Activated naive CD4-positive, alpha-beta T cell treated with anti-CD3 and anti-CD28 coated beads for 36 hours (primary cell): Measurements from ENCODE around the gene GPR84. TPM values are rescaled to one million over a fixed set of nuclear protein-coding genes. Genes with fewer than 3 reads are reported as not detected.

Experiments
- CTCF ChIA-PET: fragments of 350-600 bp; sonication (Branson Sonifier 250); formaldehyde crosslinking; loops from one replicate; lab custom pipeline; 2021; ENCODE audit warnings: antibody characterized with exemption; lab: Charles Lee
- DNase-seq: peaks from one replicate; pipeline ENCODE4 v3.0.0-alpha.2; 2020
- H3K27ac Mint-ChIP-seq: one replicate; pipeline ENCODE4 v1.8.0; 2021; ENCODE audit warnings: mild to moderate bottlenecking, mixed read lengths
- H3K27me3 Mint-ChIP-seq: one replicate; pipeline ENCODE4 v1.8.0; 2021; ENCODE audit warnings: low read depth, mixed read lengths
- H3K36me3 Mint-ChIP-seq: one replicate; pipeline ENCODE4 v1.8.0; 2021; ENCODE audit warnings: low read depth, mixed read lengths
- H3K4me1 Mint-ChIP-seq: one replicate; pipeline ENCODE4 v1.8.0; 2021; ENCODE audit warnings: low read depth, mixed read lengths
- H3K4me3 Mint-ChIP-seq: one replicate; pipeline ENCODE4 v1.8.0; 2021; ENCODE audit warnings: mild to moderate bottlenecking, moderate library complexity, mixed read lengths
- H3K9me3 Mint-ChIP-seq: one replicate; pipeline ENCODE4 v1.8.0; 2021; ENCODE audit warnings: mixed read lengths
- intact Hi-C: fragments of 100-400 bp; cut with micrococcal nuclease; formaldehyde crosslinking; loops from one replicate; pipeline ENCODE4 v1.15.1; 2023
- total RNA-seq, 2 experiments: library from RNA; stranded (reverse); gene quantifications; one replicate each; pipeline ENCODE4 v1.2.3, GENCODE V29; 2021

The GPR84 gene
- total RNA-seq, 2 experiments from 2014 or later: 1.2 TPM

DNA sequence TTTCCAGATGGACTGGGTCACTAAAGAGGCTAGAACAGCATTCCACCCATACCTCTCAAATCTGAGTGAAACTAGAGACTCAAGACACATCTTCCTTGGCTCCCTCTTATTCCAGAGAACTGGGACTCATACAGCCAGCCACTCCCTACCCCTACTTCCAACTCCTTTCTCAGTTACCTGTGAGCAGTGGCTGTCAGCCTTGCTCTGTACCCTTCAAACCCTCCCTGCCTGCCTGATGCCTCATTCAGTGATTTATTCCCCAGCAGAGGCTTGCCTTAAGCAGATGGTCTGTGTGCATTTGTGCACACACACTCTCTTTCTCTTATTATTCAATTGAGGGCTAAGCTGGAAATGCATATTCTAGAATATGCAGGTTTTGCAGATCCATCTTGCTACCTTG, 14.6 kb downstream of the GPR84 start:
- CTCF ChIA-PET: interaction anchor here (0.8 to 3.7 kb wide), 3 partner anchors 13 to 134 kb away, joined by 3 to 17 read pairs (median 3); no protein-coding TSS in a partner anchor
- peaks cover 20% of the 10 kb centered on the region for H3K4me1 Mint-ChIP-seq
- no peak for DNase-seq
- no peaks in the 10 kb centered on the region for H3K27me3 Mint-ChIP-seq
- H3K36me3 Mint-ChIP-seq: peaks cover 26% of the 10 kb centered on the region
- H3K9me3 Mint-ChIP-seq: no peaks in the 10 kb centered on the region
- H3K27ac Mint-ChIP-seq: no peak overlapping the region
- intact Hi-C loops: no loop called here
- no peak overlapping the region for H3K4me3 Mint-ChIP-seq

DNA sequence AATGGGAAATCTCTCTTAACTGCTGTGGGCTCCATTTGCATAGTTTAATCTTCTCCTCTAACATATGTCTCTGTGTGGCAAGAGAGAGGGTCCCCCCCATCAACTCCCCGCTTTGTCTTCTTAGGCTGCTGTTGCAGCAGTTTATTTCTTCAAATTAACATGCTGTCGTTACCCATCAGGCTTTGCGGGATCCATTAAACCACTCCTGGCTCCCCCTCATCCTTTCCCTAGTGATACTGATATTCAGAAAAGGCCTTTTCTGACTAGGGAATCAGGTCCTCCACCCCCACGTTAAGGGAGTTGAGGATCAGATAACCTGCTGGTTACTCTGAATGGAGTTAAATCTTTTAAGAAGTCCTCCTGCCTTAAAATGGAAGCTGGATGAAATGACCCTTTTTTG, 15.2 kb downstream of the GPR84 start:
- H3K27ac Mint-ChIP-seq: no peak overlapping the region
- CTCF ChIA-PET: interaction anchor here (0.8 to 3.7 kb wide), 2 partner anchors 13 to 134 kb away, joined by 3 to 17 read pairs; no protein-coding TSS in a partner anchor
- intact Hi-C loops: no loop called here
- no peaks in the 10 kb centered on the region for H3K27me3 Mint-ChIP-seq
- H3K4me1 Mint-ChIP-seq: peaks cover 20% of the 10 kb centered on the region
- H3K36me3 Mint-ChIP-seq: peaks cover 26% of the 10 kb centered on the region
- no peak overlapping the region for H3K4me3 Mint-ChIP-seq
- no peak for DNase-seq
- no peaks in the 10 kb centered on the region for H3K9me3 Mint-ChIP-seq

DNA sequence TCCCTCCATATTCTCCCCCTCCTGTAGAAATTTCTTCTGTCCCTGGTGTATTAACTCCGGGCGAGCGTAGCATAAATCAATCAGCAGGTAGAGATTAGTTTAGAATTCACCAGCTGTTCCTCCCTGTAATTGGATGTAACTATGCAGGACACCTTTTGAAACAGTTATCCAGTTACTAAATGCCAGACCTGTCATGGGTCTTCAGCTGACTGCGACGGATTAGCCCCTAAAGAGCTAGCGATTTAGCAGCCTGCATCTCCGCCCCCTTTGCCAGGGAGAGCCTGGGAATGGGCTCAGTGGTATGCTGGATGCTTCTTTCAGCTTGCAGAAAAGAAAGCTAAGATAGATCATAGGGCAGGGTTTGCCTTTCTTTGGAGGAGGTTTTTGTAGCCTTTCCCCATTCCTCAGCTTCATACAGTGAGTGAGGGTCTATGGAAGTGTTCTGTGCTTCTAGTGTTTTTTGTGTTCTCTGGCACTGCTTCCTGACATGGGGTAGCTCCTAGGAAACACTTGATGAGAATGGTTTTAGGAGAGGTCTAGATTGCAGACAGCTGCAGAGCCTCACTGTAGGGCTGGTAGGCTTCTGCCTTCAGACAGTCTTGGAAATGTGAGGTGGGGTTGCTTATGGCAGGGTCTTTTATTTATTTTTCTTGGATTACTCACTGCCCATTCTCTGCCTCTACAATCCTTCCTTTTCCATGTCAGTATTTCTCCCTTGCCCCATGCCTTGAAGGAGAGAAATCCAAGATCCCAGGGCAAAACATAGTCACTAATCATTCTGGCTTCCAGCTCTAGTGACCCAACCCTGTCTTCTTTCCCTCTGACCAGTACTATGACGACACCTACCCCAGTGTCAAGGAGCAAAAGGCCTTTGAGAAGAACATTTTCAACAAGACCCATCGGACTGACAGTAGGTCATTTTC, 22.6 kb downstream of the GPR84 start:
- Mint-ChIP-seq H3K36me3 (peaks cover 20% of the 10 kb centered on the region), H3K27ac (no peak overlapping the region), H3K27me3 (no peaks in the 10 kb centered on the region), H3K4me1 (peaks cover 4% of the 10 kb centered on the region), H3K9me3 (no peaks in the 10 kb centered on the region), H3K4me3 (no peak overlapping the region)
- intact Hi-C loops: no loop called here
- no peak for DNase-seq
- CTCF ChIA-PET: interaction anchor here (0.9 to 1.6 kb wide), 5 partner anchors 17 to 127 kb away, joined by 3 to 5 read pairs (median 3); partner anchors contain the start of gene COPZ1

DNA sequence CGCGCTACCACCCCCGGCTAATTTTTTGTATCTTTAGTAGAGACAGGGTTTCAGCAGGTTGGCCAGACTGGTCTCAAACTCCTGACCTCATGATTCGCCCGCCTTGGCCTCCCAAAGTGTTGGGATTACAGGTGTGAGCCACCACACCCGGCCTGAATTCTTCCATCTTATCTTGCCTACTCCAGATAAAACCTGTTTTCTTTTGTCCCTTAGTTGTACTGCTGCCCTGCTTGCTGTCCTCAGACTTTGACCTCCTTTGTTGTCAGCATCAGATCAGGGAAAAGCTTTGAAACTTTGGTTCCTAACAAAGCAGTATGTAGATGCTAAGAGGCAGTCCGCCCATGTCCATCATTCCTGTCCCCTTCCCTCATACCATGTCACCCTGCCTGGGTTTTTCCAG, 23.4 kb downstream of the GPR84 start:
- Mint-ChIP-seq H3K27ac (no peak overlapping the region), H3K9me3 (no peaks in the 10 kb centered on the region), H3K36me3 (peaks cover 20% of the 10 kb centered on the region), H3K4me1 (peaks cover 6% of the 10 kb centered on the region), H3K27me3 (no peaks in the 10 kb centered on the region), H3K4me3 (no peak overlapping the region)
- intact Hi-C loops: no loop called here
- no peak for DNase-seq
- CTCF ChIA-PET: interaction anchor here (0.8 to 1.6 kb wide), 5 partner anchors 16 to 126 kb away, joined by 3 to 5 read pairs (median 3); partner anchors contain the start of gene COPZ1

DNA sequence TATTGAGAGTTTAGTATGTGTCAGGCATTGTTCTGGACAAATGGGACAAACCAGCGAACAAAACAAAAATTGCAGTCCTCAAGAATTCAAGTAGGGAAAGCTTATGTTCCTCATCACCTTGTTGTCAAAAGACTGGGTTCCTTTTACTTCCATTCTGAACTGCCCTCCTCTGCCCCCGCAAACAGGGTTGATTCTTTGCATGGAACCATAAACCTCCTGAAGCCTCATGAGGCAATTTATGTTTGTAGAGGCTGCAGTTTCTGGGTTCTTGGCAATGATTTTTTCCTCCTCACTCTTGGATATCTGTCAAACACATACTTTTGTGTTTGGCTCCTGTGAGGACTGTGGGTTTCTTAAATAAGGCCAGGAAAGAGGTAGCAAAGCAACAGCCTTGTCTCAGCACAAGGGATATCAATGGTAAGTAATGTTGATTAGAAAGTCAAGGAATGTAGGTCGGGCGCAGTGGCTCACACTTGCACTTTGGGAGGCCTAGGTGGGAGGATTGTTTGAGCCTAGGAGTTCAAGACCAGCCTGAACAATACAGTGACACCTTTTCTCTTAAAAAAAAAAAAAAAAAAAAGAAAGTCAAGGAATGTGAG, 25.5 kb downstream of the GPR84 start:
- Mint-ChIP-seq H3K4me3 (no peak overlapping the region), H3K27me3 (no peaks in the 10 kb centered on the region), H3K9me3 (no peaks in the 10 kb centered on the region), H3K4me1 (peaks cover 11% of the 10 kb centered on the region), H3K36me3 (peaks cover 13% of the 10 kb centered on the region), H3K27ac (no peak overlapping the region)
- no peak for DNase-seq
- intact Hi-C loops: no loop called here
- CTCF ChIA-PET: interaction anchor here (1.6 to 6.1 kb wide), 3 partner anchors 10 to 46 kb away, joined by 5 to 33 read pairs (median 31); no protein-coding TSS in a partner anchor

DNA sequence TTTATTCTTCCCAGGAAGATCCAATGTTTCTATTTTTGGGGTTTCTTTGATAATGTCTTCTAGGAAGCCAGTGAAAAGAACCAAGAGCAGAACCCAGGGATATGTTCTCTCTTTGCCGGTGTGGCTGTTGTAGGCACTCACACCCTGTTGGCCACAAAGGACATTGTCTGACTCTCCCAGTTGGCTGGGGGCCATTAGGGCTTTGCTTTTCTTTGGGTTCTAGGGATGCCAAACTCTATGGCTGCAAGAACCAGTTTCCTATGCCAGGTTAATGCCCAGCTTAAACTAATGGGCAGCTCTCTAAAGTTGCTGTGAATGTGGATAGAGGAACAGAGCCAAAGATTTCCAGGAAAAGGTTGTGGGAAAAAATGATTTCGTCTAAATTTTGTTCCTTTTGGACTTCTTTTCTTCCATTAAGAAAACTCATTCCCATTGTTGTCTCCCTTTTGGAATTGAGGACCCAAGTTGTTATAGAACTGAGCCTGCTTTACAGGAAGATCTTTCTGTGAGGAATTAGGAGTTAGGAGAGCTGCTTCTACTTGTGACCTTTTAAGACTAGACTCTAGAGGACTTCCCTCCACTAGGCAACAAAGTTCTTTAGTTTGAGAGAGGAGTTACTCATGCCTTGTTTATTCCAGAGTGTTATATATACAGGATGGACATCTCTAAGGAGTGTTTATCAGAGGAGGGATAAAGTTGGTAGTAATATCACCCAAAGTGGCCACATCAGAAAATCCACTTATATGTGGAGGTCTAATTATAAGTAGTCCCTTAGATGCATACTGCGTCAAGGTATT, 26.2 kb downstream of the GPR84 start:
- CTCF ChIA-PET: interaction anchor here (1.1 to 6.4 kb wide), 9 partner anchors 9 to 61 kb away, joined by 3 to 92 read pairs (median 31); partner anchors contain the start of gene COPZ1
- Mint-ChIP-seq H3K27me3 (no peaks in the 10 kb centered on the region), H3K36me3 (peaks cover 8% of the 10 kb centered on the region), H3K9me3 (no peaks in the 10 kb centered on the region), H3K4me1 (peaks cover 18% of the 10 kb centered on the region), H3K4me3 (no peak overlapping the region), H3K27ac (no peak overlapping the region)
- DNase-seq: no peak
- intact Hi-C loops: no loop called here

DNA sequence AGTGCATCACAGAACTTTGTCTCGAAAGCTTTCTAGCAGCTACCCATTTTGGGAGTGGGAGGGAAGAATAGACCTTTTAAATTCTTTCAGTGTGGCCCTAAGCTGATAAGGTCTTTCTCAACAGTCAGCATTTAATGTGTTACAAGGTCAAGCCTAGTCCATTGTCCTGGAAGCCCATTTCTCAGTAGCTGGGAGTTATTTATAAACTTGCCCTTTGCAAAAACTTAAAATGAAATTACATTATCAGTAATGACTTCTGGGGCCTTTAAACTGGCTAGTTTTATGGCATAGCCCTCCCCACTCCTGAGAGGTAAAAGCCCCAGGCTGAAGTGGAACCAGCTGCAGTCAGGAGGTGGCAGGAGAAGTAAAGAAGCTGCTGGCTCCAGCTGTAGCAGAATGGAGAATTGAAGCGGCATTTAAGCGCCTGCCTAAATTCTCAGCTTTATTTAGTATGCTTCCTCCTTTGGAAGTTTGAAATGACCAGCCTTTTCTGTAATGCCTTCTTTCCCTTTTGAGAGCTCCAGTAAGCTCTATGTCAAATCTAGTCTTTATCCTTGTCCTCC, 26.9 kb downstream of the GPR84 start:
- no peaks in the 10 kb centered on the region for H3K27me3 Mint-ChIP-seq
- no peaks in the 10 kb centered on the region for H3K9me3 Mint-ChIP-seq
- intact Hi-C loops: no loop called here
- H3K4me1 Mint-ChIP-seq: peaks cover 22% of the 10 kb centered on the region
- H3K4me3 Mint-ChIP-seq: no peak overlapping the region
- DNase-seq: no peak
- no peak overlapping the region for H3K27ac Mint-ChIP-seq
- peaks cover 6% of the 10 kb centered on the region for H3K36me3 Mint-ChIP-seq
- CTCF ChIA-PET: interaction anchor here (0.9 to 6.4 kb wide), 13 partner anchors 8 to 118 kb away, joined by 3 to 92 read pairs (median 13); partner anchors contain the start of gene COPZ1

DNA sequence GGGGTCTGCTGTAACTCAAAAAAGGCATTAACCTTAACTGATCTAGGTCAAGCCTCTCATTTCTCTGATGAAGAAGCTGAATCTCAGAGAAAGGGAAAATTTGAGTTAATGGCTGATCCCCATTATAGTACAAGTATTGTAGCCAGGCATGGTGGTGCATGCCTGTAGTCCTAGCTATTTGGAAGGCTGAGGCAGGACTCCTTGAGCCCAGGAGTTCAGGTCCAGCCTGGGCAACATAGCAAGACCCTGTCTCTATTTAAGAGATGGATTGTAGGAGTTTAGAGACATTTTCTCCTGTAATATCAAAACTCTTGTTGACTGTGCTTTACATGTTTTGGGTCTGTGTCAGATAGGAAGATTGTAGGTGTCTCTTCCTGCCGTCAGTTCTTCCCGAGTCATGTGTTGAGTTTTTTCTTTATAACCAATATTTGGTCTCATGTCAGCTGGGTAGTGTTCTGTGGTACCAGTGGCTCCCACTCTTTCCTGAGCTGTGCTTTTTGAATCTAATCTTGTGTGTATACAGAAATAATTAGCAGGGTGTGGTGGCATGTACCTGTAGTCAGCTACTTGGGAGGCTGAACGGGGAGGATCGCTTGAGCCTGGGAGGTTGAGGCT, 30.8 kb downstream of the GPR84 start:
- Mint-ChIP-seq H3K36me3 (no peaks in the 10 kb centered on the region), H3K9me3 (no peaks in the 10 kb centered on the region), H3K4me1 (peaks cover 56% of the 10 kb centered on the region), H3K4me3 (no peak overlapping the region), H3K27me3 (no peaks in the 10 kb centered on the region), H3K27ac (no peak overlapping the region)
- no peak for DNase-seq
- CTCF ChIA-PET: interaction anchor here (0.7 to 6.4 kb wide), 11 partner anchors 8 to 169 kb away, joined by 3 to 92 read pairs (median 4); partner anchors contain the start of genes COPZ1 and NCKAP1L
- intact Hi-C loops: no loop called here

DNA sequence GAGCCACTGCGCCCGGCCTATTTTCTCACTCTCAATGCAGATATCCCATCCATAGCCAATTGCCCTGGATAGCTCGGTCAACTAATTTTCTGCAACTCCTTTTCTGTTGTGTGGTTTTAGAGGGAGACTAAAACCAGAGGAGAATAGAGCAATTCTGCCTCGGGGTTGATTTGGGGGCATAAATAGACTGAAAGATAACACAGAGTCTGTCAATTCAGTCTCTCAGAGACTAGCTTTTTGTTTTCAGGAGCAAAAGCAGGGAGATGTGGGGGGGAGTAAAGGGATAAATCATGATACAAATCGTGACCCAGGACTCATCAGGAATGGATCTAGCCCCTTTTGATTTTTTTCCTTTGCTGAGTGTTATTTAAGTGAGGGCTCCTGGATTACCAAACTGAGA, 32.8 kb downstream of the GPR84 start:
- CTCF ChIA-PET: interaction anchor here (0.6 to 1.8 kb wide), 2 partner anchors 45 to 67 kb away, joined by 5 to 6 read pairs; no protein-coding TSS in a partner anchor
- Mint-ChIP-seq H3K4me1 (peaks cover 67% of the 10 kb centered on the region), H3K9me3 (no peaks in the 10 kb centered on the region), H3K27ac (peak overlapping the region; percentile 50), H3K36me3 (no peaks in the 10 kb centered on the region), H3K27me3 (no peaks in the 10 kb centered on the region), H3K4me3 (no peak overlapping the region)
- no peak for DNase-seq
- intact Hi-C loops: no loop called here

DNA sequence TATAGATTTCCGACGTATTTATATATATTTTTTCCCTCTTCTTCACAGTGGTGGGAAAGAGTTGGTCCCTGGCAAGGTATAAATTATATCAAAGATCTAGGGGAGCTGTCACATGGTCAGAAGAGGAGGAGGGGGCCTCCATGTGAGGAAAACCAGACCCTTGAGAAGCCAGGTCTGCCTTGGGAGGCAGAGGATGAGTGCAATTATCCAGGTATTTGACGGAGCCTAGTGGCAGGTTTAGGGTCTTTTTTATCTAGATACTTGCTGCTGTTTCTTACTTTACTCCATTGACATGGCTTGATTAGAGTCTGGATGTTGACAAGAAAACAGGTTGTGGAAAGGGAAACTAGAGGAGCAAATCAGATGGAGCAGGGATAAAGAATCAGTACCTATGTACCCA, 33.8 kb downstream of the GPR84 start:
- intact Hi-C loops: no loop called here
- Mint-ChIP-seq H3K9me3 (no peaks in the 10 kb centered on the region), H3K27ac (no peak overlapping the region), H3K27me3 (no peaks in the 10 kb centered on the region), H3K4me3 (no peak overlapping the region), H3K4me1 (peaks cover 70% of the 10 kb centered on the region), H3K36me3 (no peaks in the 10 kb centered on the region)
- DNase-seq: no peak
- CTCF ChIA-PET: no interaction called here

DNA sequence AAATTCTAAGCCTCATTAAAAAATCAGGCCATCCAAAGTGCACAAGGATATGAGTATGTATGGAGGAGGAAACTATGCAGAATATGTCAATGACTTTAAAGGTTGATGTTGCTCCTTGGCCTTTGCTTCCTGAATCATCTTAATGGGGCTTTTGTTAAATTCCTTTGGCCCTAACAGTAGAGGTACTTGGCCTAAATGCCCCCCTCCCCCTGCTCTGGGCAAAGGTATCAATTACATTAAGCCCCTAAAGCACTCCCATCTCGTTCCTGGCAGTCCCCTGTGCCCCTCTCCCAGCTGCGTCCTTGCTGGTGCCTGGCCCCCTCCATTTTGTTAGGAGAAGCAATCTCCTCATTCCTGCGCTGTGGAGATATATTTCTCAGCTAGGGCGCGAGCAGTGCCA, 34.5 kb downstream of the GPR84 start:
- Mint-ChIP-seq H3K9me3 (no peaks in the 10 kb centered on the region), H3K4me1 (peaks cover 75% of the 10 kb centered on the region), H3K36me3 (peaks cover 4% of the 10 kb centered on the region), H3K4me3 (no peak overlapping the region), H3K27ac (no peak overlapping the region), H3K27me3 (no peaks in the 10 kb centered on the region)
- intact Hi-C loops: loop anchor here (5.0 kb wide), 1 partner anchor 87 kb away; no protein-coding TSS in a partner anchor
- DNase-seq: no peak
- CTCF ChIA-PET: interaction anchor here (1.4 to 1.6 kb wide), 3 partner anchors 8 to 70 kb away, joined by 4 to 6 read pairs (median 5); no protein-coding TSS in a partner anchor
